ENCODE results near the gene SLC45A1.
A peak's percentile ranks its signal among the peaks of the same experiment; 100 is the strongest.

Gene SLC45A1

GRCh38 chr1:8349961-8350360, 32.0 kb downstream of the SLC45A1 start:
- no peaks in the 10 kb centered on the region for H3K9me3 Mint-ChIP-seq
- peaks cover 24% of the 10 kb centered on the region for H3K36me3 Mint-ChIP-seq (ENCODE audit: low read depth)
- no peak for DNase-seq
- peaks cover 9% of the 10 kb centered on the region for H3K27me3 Mint-ChIP-seq (ENCODE audit: low read depth, poor library complexity)
- no peak overlapping the region for H3K4me3 Mint-ChIP-seq
- no peak for TF ChIP-seq CTCF (IDR thresholded peaks at IDR 0.05)
- no peak overlapping the region for H3K27ac Mint-ChIP-seq
- H3K4me1 Mint-ChIP-seq: peaks cover 71% of the 10 kb centered on the region

- Mint-ChIP-seq H3K36me3 (ENCODE audit: low read depth) (peaks cover 35% of the 10 kb centered on the region), H3K4me1 (peaks cover 59% of the 10 kb centered on the region), H3K27me3 (ENCODE audit: low read depth, poor library complexity) (peaks cover 9% of the 10 kb centered on the region), H3K9me3 (no peaks in the 10 kb centered on the region), H3K27ac (no peak overlapping the region), H3K4me3 (no peak overlapping the region)
- no peak for DNase-seq
- no peak for TF ChIP-seq CTCF (IDR thresholded peaks at IDR 0.05)
Measured at GRCh38 chr1:8350914-8351684, 33.2 kb downstream of the SLC45A1 start.

- Mint-ChIP-seq H3K9me3 (no peaks in the 10 kb centered on the region), H3K36me3 (ENCODE audit: low read depth) (peaks cover 43% of the 10 kb centered on the region), H3K27ac (peak overlapping the region; percentile 90), H3K4me3 (no peak overlapping the region), H3K27me3 (ENCODE audit: low read depth, poor library complexity) (peaks cover 7% of the 10 kb centered on the region), H3K4me1 (peaks cover 54% of the 10 kb centered on the region)
- peak; percentile 68 for DNase-seq
- TF ChIP-seq CTCF (IDR thresholded peaks at IDR 0.05): peak; percentile 70
Measured at GRCh38 chr1:8351693-8352470, 34.0 kb downstream of the SLC45A1 start.

- H3K27ac Mint-ChIP-seq: peak overlapping the region; percentile 90
- no peak for DNase-seq
- peaks cover 7% of the 10 kb centered on the region for H3K27me3 Mint-ChIP-seq (ENCODE audit: low read depth, poor library complexity)
- H3K4me3 Mint-ChIP-seq: no peak overlapping the region
- no peak for TF ChIP-seq CTCF (IDR thresholded peaks at IDR 0.05)
- H3K9me3 Mint-ChIP-seq: no peaks in the 10 kb centered on the region
- H3K36me3 Mint-ChIP-seq (ENCODE audit: low read depth): peaks cover 48% of the 10 kb centered on the region
- peaks cover 53% of the 10 kb centered on the region for H3K4me1 Mint-ChIP-seq
Measured at GRCh38 chr1:8352471-8352845, 34.5 kb downstream of the SLC45A1 start.

- H3K27ac Mint-ChIP-seq: peak overlapping the region; percentile 90
- DNase-seq: no peak
- peaks cover 4% of the 10 kb centered on the region for H3K27me3 Mint-ChIP-seq (ENCODE audit: low read depth, poor library complexity)
- H3K4me1 Mint-ChIP-seq: peaks cover 46% of the 10 kb centered on the region
- TF ChIP-seq CTCF (IDR thresholded peaks at IDR 0.05): no peak
- no peaks in the 10 kb centered on the region for H3K9me3 Mint-ChIP-seq
- peaks cover 53% of the 10 kb centered on the region for H3K36me3 Mint-ChIP-seq (ENCODE audit: low read depth)
- H3K4me3 Mint-ChIP-seq: no peak overlapping the region
Measured at GRCh38 chr1:8352886-8353785, 35.2 kb downstream of the SLC45A1 start.

All from nephron progenitor cell (in vitro differentiated cells).